Astrocyte (in vitro differentiated cells and primary cell): ENCODE measurements around the gene ATG9B. TPM values are rescaled to one million over a fixed set of nuclear protein-coding genes. Genes with fewer than 3 reads are reported as not detected.

Source experiments
- DNase-seq: peaks from one replicate; pipeline ENCODE4 v3.0.0-alpha.2; 2010; ENCODE audit warnings: low read depth
- FAIRE-seq: peaks from 2 replicates; lab custom pipeline; 2011; peaks lifted over from hg19 to GRCh38; lab: Jason Lieb, UNC
- H2AFZ ChIP-seq: 2 replicates; pipeline ENCODE4 v1.6.0; 2012; ENCODE audit warnings: low read depth, low read length, inconsistent platforms
- H3K27ac ChIP-seq: 2 replicates; pipeline ENCODE4 v1.5.1; 2011; ENCODE audit warnings: low read depth, low read length, inconsistent platforms
- H3K27me3 ChIP-seq: 2 replicates; pipeline ENCODE4 v1.6.0; 2011; ENCODE audit warnings: low read length, inconsistent platforms; ENCODE audit not compliant: insufficient read depth
- H3K36me3 ChIP-seq: 2 replicates; pipeline ENCODE4 v1.5.1; 2011; ENCODE audit warnings: low read length, inconsistent platforms; ENCODE audit not compliant: insufficient read depth
- H3K4me1 ChIP-seq: 2 replicates; pipeline ENCODE4 v1.5.1; 2011; ENCODE audit warnings: low read length, inconsistent platforms; ENCODE audit not compliant: insufficient read depth
- H3K4me2 ChIP-seq: 2 replicates; pipeline ENCODE4 v1.6.0; 2012; ENCODE audit warnings: low read length, inconsistent platforms
- H3K4me3 ChIP-seq: 2 replicates; pipeline ENCODE4 v1.5.1; 2011; ENCODE audit warnings: low read depth, mild to moderate bottlenecking, low read length, inconsistent platforms; ENCODE audit not compliant: insufficient read depth
- H3K79me2 ChIP-seq: 2 replicates; pipeline ENCODE4 v1.6.0; 2012; ENCODE audit warnings: mild to moderate bottlenecking, low read length, inconsistent platforms; ENCODE audit not compliant: insufficient read depth
- H3K9ac ChIP-seq: 2 replicates; pipeline ENCODE4 v1.6.0; 2012; ENCODE audit warnings: mild to moderate bottlenecking, low read length, inconsistent platforms
- H3K9me3 ChIP-seq: 2 replicates; pipeline ENCODE4 v1.5.1; 2012; ENCODE audit warnings: low read depth, mild to moderate bottlenecking, low read length, inconsistent platforms; ENCODE audit not compliant: insufficient read depth
- H4K20me1 ChIP-seq: 2 replicates; pipeline ENCODE4 v1.6.0; 2012; ENCODE audit warnings: low read length, inconsistent platforms; ENCODE audit not compliant: insufficient read depth
- H3K27ac Mint-ChIP-seq: one replicate; pipeline ENCODE4 v1.8.0; 2021; ENCODE audit warnings: mild to moderate bottlenecking, mixed read lengths; ENCODE audit not compliant: unreplicated experiment
- H3K27me3 Mint-ChIP-seq: one replicate; pipeline ENCODE4 v1.8.0; 2021; ENCODE audit warnings: low read depth, mixed read lengths; ENCODE audit not compliant: unreplicated experiment
- H3K36me3 Mint-ChIP-seq: one replicate; pipeline ENCODE4 v1.8.0; 2021; ENCODE audit warnings: low read depth, mixed read lengths; ENCODE audit not compliant: unreplicated experiment
- H3K4me1 Mint-ChIP-seq: one replicate; pipeline ENCODE4 v1.8.0; 2021; ENCODE audit warnings: low read depth, mixed read lengths; ENCODE audit not compliant: unreplicated experiment
- H3K4me3 Mint-ChIP-seq: one replicate; pipeline ENCODE4 v1.8.0; 2021; ENCODE audit warnings: mild to moderate bottlenecking, moderate library complexity, mixed read lengths; ENCODE audit not compliant: unreplicated experiment
- H3K9me3 Mint-ChIP-seq: one replicate; pipeline ENCODE4 v1.8.0; 2021; ENCODE audit warnings: mild to moderate bottlenecking, mixed read lengths; ENCODE audit not compliant: unreplicated experiment
- CTCF ChIP-seq: IDR thresholded peaks from 2 replicates; pipeline ENCODE4 v1.5.1; 2011; ENCODE audit warnings: low read depth, mild to moderate bottlenecking, inconsistent platforms, low read length, moderate library complexity; ENCODE audit not compliant: insufficient read depth
- EZH2 ChIP-seq: IDR thresholded peaks from 2 replicates; pipeline ENCODE4 v1.6.1; 2012; ENCODE audit warnings: mild to moderate bottlenecking, low read length, inconsistent platforms; ENCODE audit not compliant: insufficient read depth
- total RNA-seq: library from RNA; stranded (reverse); gene quantifications from 2 replicates; pipeline ENCODE4 v1.2.1, GENCODE V29; 2021

ATG9B gene
- total RNA-seq, 1 donor from 2014 or later, result 2.2 TPM

GRCh38 chr7:150975536-150976319 is 48.6 kb downstream of the ATG9B start:
- no peak overlapping the region for H2AFZ ChIP-seq
- H3K4me1 ChIP-seq, result peaks cover 5% of the 10 kb centered on the region
- Mint-ChIP-seq H3K9me3 (no peaks in the 10 kb centered on the region), H3K4me3 (peak overlapping the region; percentile 73), H3K4me1 (peaks cover 15% of the 10 kb centered on the region), H3K27ac (no peak overlapping the region), H3K27me3 (peaks cover 30% of the 10 kb centered on the region), H3K36me3 (no peaks in the 10 kb centered on the region)
- FAIRE-seq (no peak), DNase-seq (no peak)
- no peak overlapping the region for H3K9ac ChIP-seq
- H3K9me3 ChIP-seq, result no peaks in the 10 kb centered on the region
- H4K20me1 ChIP-seq, result peaks cover 8% of the 10 kb centered on the region
- no peak overlapping the region for H3K27ac ChIP-seq
- peaks cover 39% of the 10 kb centered on the region for H3K27me3 ChIP-seq
- no peaks in the 10 kb centered on the region for H3K79me2 ChIP-seq
- H3K36me3 ChIP-seq, result no peaks in the 10 kb centered on the region
- no peak for TF ChIP-seq EZH2
- TF ChIP-seq CTCF, result no peak
- H3K4me2 ChIP-seq, result peak overlapping the region; percentile 82
- no peak overlapping the region for H3K4me3 ChIP-seq

- peak overlapping the region; percentile 73 for H3K4me3 Mint-ChIP-seq
- H3K9me3 ChIP-seq, result no peaks in the 10 kb centered on the region
- peaks cover 14% of the 10 kb centered on the region for H3K4me1 Mint-ChIP-seq
- H3K36me3 ChIP-seq, result no peaks in the 10 kb centered on the region
- H3K4me1 ChIP-seq, result peaks cover 5% of the 10 kb centered on the region
- H3K27me3 ChIP-seq, result peaks cover 34% of the 10 kb centered on the region
- no peaks in the 10 kb centered on the region for H3K9me3 Mint-ChIP-seq
- H3K4me3 ChIP-seq, result peak overlapping the region; percentile 39
- TF ChIP-seq EZH2 (peak; percentile 64), CTCF (no peak)
- no peak overlapping the region for H3K27ac ChIP-seq
- peaks cover 26% of the 10 kb centered on the region for H3K27me3 Mint-ChIP-seq
- H3K36me3 Mint-ChIP-seq, result peaks cover 2% of the 10 kb centered on the region
- H3K4me2 ChIP-seq, result peak overlapping the region; percentile 82
- H3K9ac ChIP-seq, result no peak overlapping the region
- H2AFZ ChIP-seq, result peak overlapping the region; percentile 52
- DNase-seq (no peak), FAIRE-seq (no peak)
- peaks cover 8% of the 10 kb centered on the region for H4K20me1 ChIP-seq
- H3K27ac Mint-ChIP-seq, result peak overlapping the region; percentile 47
- no peaks in the 10 kb centered on the region for H3K79me2 ChIP-seq
Observed at GRCh38 chr7:150974468-150975391, 49.6 kb downstream of the ATG9B start.
